Large intestine (tissue), 3 donors: Measurements from ENCODE around the gene SULT2B1. TPM values are rescaled to one million over a fixed set of nuclear protein-coding genes. Genes with fewer than 3 reads are reported as not detected.

ENCODE experiments used
- DNase-seq, 2 donors: peaks; one replicate each; pipeline versions ENCODE4 v3.0.0 to v3.0.0-alpha.2; 2013
- H3K27ac ChIP-seq: one replicate; pipeline ENCODE4 v1.5.1; 2013; ENCODE audit warnings: low read length
- H3K27me3 ChIP-seq: 2 replicates; pipeline ENCODE4 v1.6.1; 2013; ENCODE audit warnings: low read length; ENCODE audit not compliant: control insufficient read depth, insufficient read depth
- H3K36me3 ChIP-seq: 2 replicates; pipeline ENCODE4 v1.6.1; 2013; ENCODE audit warnings: low read length; ENCODE audit not compliant: control insufficient read depth, insufficient read depth
- H3K4me1 ChIP-seq: one replicate; pipeline ENCODE4 v1.6.1; 2013; ENCODE audit warnings: low read length; ENCODE audit not compliant: control insufficient read depth, insufficient read depth
- H3K4me3 ChIP-seq: one replicate; pipeline ENCODE4 v1.5.1; 2013; ENCODE audit warnings: low read length
- H3K9me3 ChIP-seq: one replicate; pipeline ENCODE4 v1.6.1; 2013; ENCODE audit warnings: mild to moderate bottlenecking, low read depth, low read length, moderate library complexity; ENCODE audit not compliant: control insufficient read depth
- WGBS: methylation state at CpG from one replicate; pipeline ENCODE4 v1.1.5; 2013; ENCODE audit warnings: low lambda C conversion rate; ENCODE audit not compliant: insufficient coverage; 5-methylcytosine and 5-hydroxymethylcytosine counted together
- polyA plus RNA-seq: library from polyadenylated mRNA; unstranded; fragments of 120-200 nt; gene quantifications from one replicate; pipeline ENCODE4 v1.2.1, GENCODE V29; 2013

Gene SULT2B1
- polyA plus RNA-seq, 1 donor: 1.0 TPM

GRCh38 chr19:48634424-48635262 lies 82.7 kb downstream of the SULT2B1 start:
- H3K9me3 ChIP-seq: peaks cover 4% of the 10 kb centered on the region
- no peaks in the 10 kb centered on the region for H3K27me3 ChIP-seq
- WGBS: no CpG with 5 or more reads among the region's 37 CpGs
- peaks cover 2% of the 10 kb centered on the region for H3K36me3 ChIP-seq
- peaks cover 63% of the 10 kb centered on the region for H3K4me1 ChIP-seq
- peak; percentile 97 to 98 for DNase-seq
- peak overlapping the region; percentile 94 for H3K27ac ChIP-seq
- H3K4me3 ChIP-seq: no peak overlapping the region

- H3K27ac ChIP-seq: peak overlapping the region; percentile 94
- H3K36me3 ChIP-seq: peaks cover 2% of the 10 kb centered on the region
- no peaks in the 10 kb centered on the region for H3K9me3 ChIP-seq
- H3K27me3 ChIP-seq: no peaks in the 10 kb centered on the region
- DNase-seq: peak in 1 of 2 donors; percentile 74
- no CpG with 5 or more reads among the region's 67 CpGs for WGBS
- peak overlapping the region; percentile 71 for H3K4me3 ChIP-seq
- peaks cover 55% of the 10 kb centered on the region for H3K4me1 ChIP-seq
These were observed 83.4 kb downstream of the SULT2B1 start for GRCh38 chr19:48635263-48635965.

GRCh38 chr19:48635966-48636858 lies 84.2 kb downstream of the SULT2B1 start:
- DNase-seq: peak in 1 of 2 donors; percentile 63
- H3K27me3 ChIP-seq: no peaks in the 10 kb centered on the region
- peak overlapping the region; percentile 87 for H3K27ac ChIP-seq
- peaks cover 2% of the 10 kb centered on the region for H3K36me3 ChIP-seq
- H3K4me3 ChIP-seq: peak overlapping the region; percentile 71
- 0% methylated on average over 2 of the region's 35 CpGs for WGBS
- peaks cover 47% of the 10 kb centered on the region for H3K4me1 ChIP-seq
- H3K9me3 ChIP-seq: no peaks in the 10 kb centered on the region

- Histone ChIP-seq H3K36me3 (no peaks in the 10 kb centered on the region), H3K4me3 (peak within 1 kb of the TSS; percentile 71), H3K27me3 (no peaks in the 10 kb centered on the region), H3K27ac (peak within 1 kb of the TSS; percentile 87), H3K9me3 (no peaks in the 10 kb centered on the region), H3K4me1 (peaks cover 42% of the 10 kb centered on the region)
- DNase-seq: no peak
- no CpG with 5 or more reads among the region's 40 CpGs for WGBS
These were observed 85.0 kb downstream of the SULT2B1 start, which contains the start of gene DBP for GRCh38 chr19:48636859-48637448. DBP (minus strand) TSS chr19:48637379; CDS start chr19:48636994, 385 bp downstream.

GRCh38 chr19:48637449-48637947 lies 85.5 kb downstream of the SULT2B1 start:
- no CpG with 5 or more reads among the region's 38 CpGs for WGBS
- Histone ChIP-seq H3K4me1 (peaks cover 38% of the 10 kb centered on the region), H3K27ac (peak overlapping the region; percentile 87)

GRCh38 chr19:48637948-48638830 lies 86.2 kb downstream of the SULT2B1 start:
- Histone ChIP-seq H3K4me3 (peak overlapping the region; percentile 71), H3K27ac (peak overlapping the region; percentile 87), H3K36me3 (no peaks in the 10 kb centered on the region), H3K27me3 (no peaks in the 10 kb centered on the region), H3K9me3 (no peaks in the 10 kb centered on the region), H3K4me1 (peaks cover 31% of the 10 kb centered on the region)
- no CpG with 5 or more reads among the region's 29 CpGs for WGBS
- peak; percentile 92 to 95 for DNase-seq

More at GRCh38 chr19:48637449-48637947, 85.5 kb downstream of the SULT2B1 start:
- peak overlapping the region; percentile 71 for H3K4me3 ChIP-seq
- H3K27me3 ChIP-seq: no peaks in the 10 kb centered on the region
- DNase-seq: peak; percentile 99 to 100
- no peaks in the 10 kb centered on the region for H3K36me3 ChIP-seq
- no peaks in the 10 kb centered on the region for H3K9me3 ChIP-seq

GRCh38 chr19:48638831-48639381 lies 86.9 kb downstream of the SULT2B1 start:
- H3K36me3 ChIP-seq: no peaks in the 10 kb centered on the region
- H3K4me1 ChIP-seq: peaks cover 24% of the 10 kb centered on the region
- peak overlapping the region; percentile 87 for H3K27ac ChIP-seq
- no peaks in the 10 kb centered on the region for H3K9me3 ChIP-seq
- no peaks in the 10 kb centered on the region for H3K27me3 ChIP-seq
- peak in 1 of 2 donors; percentile 29 for DNase-seq
- no peak overlapping the region for H3K4me3 ChIP-seq
- no CpG with 5 or more reads among the region's 16 CpGs for WGBS

GRCh38 chr19:48639483-48640375 lies 87.8 kb downstream of the SULT2B1 start:
- Histone ChIP-seq H3K4me3 (peak overlapping the region; percentile 19), H3K4me1 (peaks cover 21% of the 10 kb centered on the region), H3K36me3 (no peaks in the 10 kb centered on the region), H3K27me3 (no peaks in the 10 kb centered on the region), H3K9me3 (no peaks in the 10 kb centered on the region), H3K27ac (no peak overlapping the region)
- peak in 1 of 2 donors; percentile 64 for DNase-seq
- no CpG with 5 or more reads among the region's 33 CpGs for WGBS
